IMR-90 (cell line): ENCODE measurements around the gene PGLYRP3. TPM values are rescaled to one million over a fixed set of nuclear protein-coding genes. Genes with fewer than 3 reads are reported as not detected.

Experiments
- ATAC-seq: fragments of 200-7000 bp; cut with Tn5 transposase; 2 replicates; pipeline ENCODE4 v1.9.1; 2020; ENCODE audit warnings: low read depth, mild to moderate bottlenecking, moderate library complexity
- BruUV-seq: library from RNA; stranded (reverse); fragments of 400-500 nt; replicated peaks from 2 replicates; lab custom pipeline; 2021; lab: Mats Ljungman, UMichigan
- CTCF ChIA-PET: fragments of 300-600 bp; formaldehyde crosslinking; extraction: SDS; loops from one replicate; lab custom pipeline; 2021; ENCODE audit warnings: antibody characterized with exemption; lab: Yijun Ruan, JAX
- POLR2A ChIA-PET: fragments of 300-600 bp; sonication (Branson Sonifier 250); formaldehyde crosslinking; loops from one replicate; lab custom pipeline; 2022; ENCODE audit warnings: antibody characterized with exemption; ENCODE audit not compliant: unreplicated experiment; lab: Charles Lee
- DNase-seq: peaks from one replicate; pipeline ENCODE4 v3.0.0; 2013
- H2AFZ ChIP-seq: replicated peaks from 2 replicates; pipeline ENCODE3; 2013; ENCODE audit warnings: low read length, mild to moderate bottlenecking; ENCODE audit not compliant: poor library complexity
- H2AK5ac ChIP-seq: 2 replicates; pipeline ENCODE4 v1.6.1; 2013; ENCODE audit warnings: low read depth, low read length, inconsistent platforms
- H2AK9ac ChIP-seq: replicated peaks from 2 replicates; pipeline ENCODE3; 2013; ENCODE audit warnings: mild to moderate bottlenecking, low read depth, low read length, moderate library complexity; ENCODE audit not compliant: poor library complexity
- H2BK120ac ChIP-seq: 2 replicates; pipeline ENCODE4 v1.6.1; 2013; ENCODE audit warnings: low read depth, low read length, inconsistent platforms
- H2BK15ac ChIP-seq: 3 replicates; pipeline ENCODE4 v1.6.1; 2013; ENCODE audit warnings: low read depth, low read length, inconsistent platforms
- H2BK20ac ChIP-seq: 2 replicates; pipeline ENCODE4 v1.6.1; 2013; ENCODE audit warnings: low read depth, mild to moderate bottlenecking, inconsistent platforms, low read length, moderate library complexity
- H2BK5ac ChIP-seq: 2 replicates; pipeline ENCODE4 v1.6.1; 2013; ENCODE audit warnings: mild to moderate bottlenecking, low read depth, low read length, inconsistent platforms; ENCODE audit not compliant: poor library complexity, severe bottlenecking
- H3K14ac ChIP-seq: replicated peaks from 2 replicates; pipeline ENCODE4 v1.6.1; 2013; ENCODE audit warnings: low read depth, low read length, inconsistent platforms
- H3K18ac ChIP-seq: 2 replicates; pipeline ENCODE4 v1.6.1; 2013; ENCODE audit warnings: low read depth, low read length, control low read depth
- H3K23ac ChIP-seq: 2 replicates; pipeline ENCODE4 v1.6.1; 2013; ENCODE audit warnings: low read depth, low read length, inconsistent platforms
- H3K27ac ChIP-seq: 2 replicates; pipeline ENCODE4 v1.5.1; 2013; ENCODE audit warnings: mild to moderate bottlenecking, control low read depth, low read length; ENCODE audit not compliant: insufficient read depth
- H3K27me3 ChIP-seq: 2 replicates; pipeline ENCODE4 v1.6.1; 2013; ENCODE audit warnings: low read length; ENCODE audit not compliant: control insufficient read depth, insufficient read depth
- H3K36me3 ChIP-seq: 2 replicates; pipeline ENCODE4 v1.6.1; 2013; ENCODE audit warnings: low read length, mixed read lengths; ENCODE audit not compliant: control insufficient read depth, insufficient read depth
- H3K4ac ChIP-seq: 2 replicates; pipeline ENCODE4 v1.6.1; 2013; ENCODE audit warnings: low read depth, low read length, inconsistent platforms
- H3K4me1 ChIP-seq: 2 replicates; pipeline ENCODE4 v1.6.1; 2013; ENCODE audit warnings: low read length, mixed read lengths; ENCODE audit not compliant: control insufficient read depth, insufficient read depth
- H3K4me2 ChIP-seq: 2 replicates; pipeline ENCODE4 v1.6.1; 2013; ENCODE audit warnings: low read depth, mild to moderate bottlenecking, control low read depth, low read length, moderate library complexity
- H3K4me3 ChIP-seq: 2 replicates; pipeline ENCODE4 v1.5.1; 2013; ENCODE audit warnings: low read depth, mild to moderate bottlenecking, control low read depth, low read length, moderate library complexity; ENCODE audit not compliant: insufficient read depth
- H3K56ac ChIP-seq: 2 replicates; pipeline ENCODE4 v1.6.1; 2013; ENCODE audit warnings: low read length, inconsistent platforms; ENCODE audit not compliant: insufficient read depth; ENCODE audit errors: extremely low read depth
- H3K79me1 ChIP-seq, 2 experiments: 2 replicates each; pipeline ENCODE4 v1.6.1; 2013; ENCODE audit warnings: low read length in 2 of 2, inconsistent platforms in 1 of 2, low read depth in 1 of 2
- H3K9ac ChIP-seq: 2 replicates; pipeline ENCODE4 v1.6.1; 2013; ENCODE audit warnings: low read depth, low read length, control low read depth
- H3K9me1 ChIP-seq: 2 replicates; pipeline ENCODE4 v1.6.1; 2013; ENCODE audit warnings: low read length, inconsistent platforms; ENCODE audit not compliant: insufficient read depth
- H3K9me3 ChIP-seq: 2 replicates; pipeline ENCODE4 v1.6.1; 2013; ENCODE audit warnings: low read length; ENCODE audit not compliant: control insufficient read depth, insufficient read depth
- H4K20me1 ChIP-seq: 2 replicates; pipeline ENCODE4 v1.6.1; 2013; ENCODE audit warnings: low read length, inconsistent platforms; ENCODE audit not compliant: insufficient read depth
- H4K5ac ChIP-seq: 2 replicates; pipeline ENCODE4 v1.6.1; 2013; ENCODE audit warnings: mild to moderate bottlenecking, low read depth, low read length, control low read depth
- H4K8ac ChIP-seq, 2 experiments: 2 replicates each; pipeline ENCODE4 v1.6.1; 2013; ENCODE audit warnings: low read depth in 2 of 2, low read length in 2 of 2, control low read depth in 1 of 2, inconsistent platforms in 1 of 2
- H4K91ac ChIP-seq: 2 replicates; pipeline ENCODE4 v1.6.1; 2013; ENCODE audit warnings: low read depth, low read length, inconsistent platforms; ENCODE audit not compliant: insufficient read depth
- CEBPB ChIP-seq: IDR thresholded peaks from 2 replicates; pipeline ENCODE4 v1.6.1; 2012; ENCODE audit warnings: low read depth, low read length, improper control_type of control experiment
- CHD1 ChIP-seq: IDR thresholded peaks from 2 replicates; pipeline ENCODE4 v1.6.1; 2012; ENCODE audit warnings: low read depth, low read length, improper control_type of control experiment
- SMC3 ChIP-seq: fragments of 150-350 bp; IDR thresholded peaks from 2 replicates; pipeline ENCODE4 v1.6.1; 2016; ENCODE audit warnings: low read depth, mild to moderate bottlenecking, antibody characterized with exemption, low read length, moderate library complexity
- WGBS, 2 experiments: methylation state at CpG; one replicate each; pipeline versions ENCODE4 v1.1.5 to v1.1.7; 2013; ENCODE audit warnings: missing lambda C conversion rate in 2 of 2; ENCODE audit not compliant: insufficient read length in 1 of 2; ENCODE audit errors: extremely low coverage in 2 of 2; 5-methylcytosine and 5-hydroxymethylcytosine counted together
- dilution Hi-C: fragments of 300-500 bp; cut with HindIII; formaldehyde crosslinking; loops from one replicate; pipeline ENCODE4 v1.14.3; 2018; ENCODE audit warnings: low sequenced_read_pairs; ENCODE audit not compliant: unreplicated experiment
- in situ Hi-C: fragments of 300-500 bp; cut with MboI; formaldehyde crosslinking; loops from 3 replicates; pipeline ENCODE4 v1.14.3; 2019; ENCODE audit warnings: low sequenced_read_pairs, inconsistent platforms, mixed read lengths
- intact Hi-C: fragments of 100-400 bp; cut with micrococcal nuclease; formaldehyde crosslinking; loops from 2 replicates; pipeline ENCODE4 v1.10.0; 2022
- polyA plus RNA-seq, 3 experiments: library from polyadenylated mRNA; depleted of rRNA; stranded (reverse); fragments of >200 nt; gene quantifications; 2 replicates each; pipeline ENCODE4 v1.2.3, GENCODE V29; 2012; ENCODE audit warnings: low replicate concordance in 1 of 3
- total RNA-seq: library from RNA; depleted of rRNA; stranded (reverse); fragments of >200 nt; gene quantifications from 2 replicates; pipeline ENCODE4 v1.2.3, GENCODE V29; 2012

PGLYRP3 gene
- total and polyA plus RNA-seq, 2 of the 4 experiments (the other 2 are of a cell fraction), result not detected

DNA sequence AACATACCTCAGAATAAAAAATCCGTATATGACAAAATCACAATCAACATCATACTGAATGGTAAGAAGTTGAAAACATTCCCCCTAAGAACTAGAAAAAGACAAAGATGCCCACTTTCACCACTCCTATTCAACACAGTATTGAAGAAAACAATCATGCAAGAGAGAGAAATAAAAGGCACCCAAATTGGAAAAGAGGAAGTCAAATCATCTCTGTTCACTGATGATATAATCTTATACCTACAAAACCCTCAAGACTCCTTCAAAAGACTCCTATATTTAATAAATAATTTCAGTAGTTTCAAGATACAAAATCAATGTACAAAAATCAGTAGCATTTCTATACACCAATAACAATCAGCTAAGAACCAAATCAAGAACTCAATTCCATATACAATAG lies 21.1 kb upstream of the PGLYRP3 start:
- no peak overlapping the region for H3K14ac ChIP-seq
- no peak overlapping the region for H2BK15ac ChIP-seq
- TF ChIP-seq CEBPB, result no peak
- TF ChIP-seq CHD1, result no peak
- TF ChIP-seq SMC3, result no peak
- no peak overlapping the region for H4K5ac ChIP-seq
- no peak overlapping the region for H3K27ac ChIP-seq
- no peaks in the 10 kb centered on the region for H3K9me1 ChIP-seq
- no peak overlapping the region for H2BK5ac ChIP-seq
- H4K20me1 ChIP-seq, result no peaks in the 10 kb centered on the region
- no peak overlapping the region for H3K56ac ChIP-seq
- H3K4me3 ChIP-seq, result no peak overlapping the region
- CTCF ChIA-PET, result no interaction called here
- POLR2A ChIA-PET, result no interaction called here
- ATAC-seq (no peak), DNase-seq (no peak)
- no peaks in the 10 kb centered on the region for H3K36me3 ChIP-seq
- intact Hi-C loops, result no loop called here
- H3K79me1 ChIP-seq, result no peaks in the 10 kb centered on the region
- no peak overlapping the region for H2BK120ac ChIP-seq
- H3K18ac ChIP-seq, result no peak overlapping the region
- no peak overlapping the region for H4K8ac ChIP-seq
- no peak overlapping the region for H3K9ac ChIP-seq
- H3K4me2 ChIP-seq, result no peak overlapping the region
- H2AK5ac ChIP-seq, result no peak overlapping the region
- H2AK9ac ChIP-seq, result no peak overlapping the region
- H3K9me3 ChIP-seq, result no peaks in the 10 kb centered on the region
- dilution Hi-C loops, result no loop called here
- H2BK20ac ChIP-seq, result no peak overlapping the region
- H2AFZ ChIP-seq, result no peak overlapping the region
- H3K4me1 ChIP-seq, result no peaks in the 10 kb centered on the region
- no peak overlapping the region for H3K23ac ChIP-seq
- no peak overlapping the region for H3K4ac ChIP-seq
- BruUV-seq, result no TSS peak
- in situ Hi-C loops, result no loop called here
- no peak overlapping the region for H4K91ac ChIP-seq
- H3K27me3 ChIP-seq, result no peaks in the 10 kb centered on the region
- WGBS, 2 experiments, result no CpG with 5 or more reads among the region's 1 CpG
